Parathyroid adenoma (tissue), 2 donors: Measurements from ENCODE around the gene MAP3K3.

ENCODE experiments used
- H2AFZ ChIP-seq: fragments of 300-600 bp; sonication (generic); one replicate; pipeline ENCODE4 v1.7.0; 2017; ENCODE audit warnings: antibody characterized with exemption, mild to moderate bottlenecking
- H3K27ac ChIP-seq: fragments of 300-600 bp; sonication (generic); one replicate; pipeline ENCODE4 v1.7.0; 2017
- H3K27me3 ChIP-seq: fragments of 300-600 bp; sonication (generic); one replicate; pipeline ENCODE4 v1.7.0; 2017; ENCODE audit warnings: low read length; ENCODE audit not compliant: control insufficient read depth, insufficient read depth
- H3K36me3 ChIP-seq: fragments of 300-600 bp; sonication (generic); one replicate; pipeline ENCODE4 v1.7.0; 2017; ENCODE audit warnings: low read length; ENCODE audit not compliant: control insufficient read depth, insufficient read depth
- H3K4me1 ChIP-seq: fragments of 300-600 bp; sonication (generic); one replicate; pipeline ENCODE4 v1.7.0; 2017; ENCODE audit warnings: control low read depth
- H3K4me2 ChIP-seq: fragments of 300-600 bp; sonication (generic); one replicate; pipeline ENCODE4 v1.7.0; 2017; ENCODE audit warnings: low read length
- H3K4me3 ChIP-seq: fragments of 300-600 bp; sonication (generic); one replicate; pipeline ENCODE4 v1.7.0; 2017; ENCODE audit warnings: low read depth, low read length
- H3K79me2 ChIP-seq: fragments of 300-600 bp; sonication (generic); one replicate; pipeline ENCODE4 v1.7.0; 2017; ENCODE audit warnings: control low read depth
- H3K9ac ChIP-seq: fragments of 300-600 bp; sonication (generic); one replicate; pipeline ENCODE4 v1.7.0; 2017; ENCODE audit warnings: mild to moderate bottlenecking
- H3K9me3 ChIP-seq: fragments of 300-600 bp; sonication (generic); one replicate; pipeline ENCODE4 v1.7.0; 2017; ENCODE audit warnings: low read length; ENCODE audit not compliant: control insufficient read depth
- TF ChIP-seq, protein P1 (sequence below): fragments of 300-600 bp; sonication (generic); IDR thresholded peaks from one replicate; pipeline ENCODE4 v1.7.0; 2017; ENCODE audit warnings: antibody characterized with exemption, mild to moderate bottlenecking
- donor health status: primary hyperparathyroidism.

MAP3K3 gene

DNA sequence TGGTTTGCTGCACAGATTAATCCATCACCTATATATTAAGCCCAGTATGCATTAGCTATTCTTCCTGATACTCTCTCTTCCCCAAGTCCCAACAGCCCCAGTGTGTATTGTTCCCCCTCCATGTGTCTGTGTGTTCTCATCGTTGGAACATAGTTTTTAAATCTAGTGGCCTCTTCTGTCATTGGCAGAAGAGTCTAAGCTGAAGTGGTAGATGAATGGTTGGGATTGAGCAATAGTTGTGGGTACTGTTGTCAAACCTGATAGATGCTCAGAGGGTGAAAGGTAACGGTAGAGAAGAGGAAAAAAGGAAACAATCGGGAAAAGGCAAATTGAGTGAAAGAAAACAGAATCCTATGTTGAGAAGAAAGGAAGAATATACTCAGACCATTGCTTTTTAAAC is 29.9 kb downstream of the MAP3K3 start:
- Histone ChIP-seq H3K79me2 (peaks cover 12% of the 10 kb centered on the region), H3K4me3 (no peak overlapping the region), H3K27me3 (no peaks in the 10 kb centered on the region), H2AFZ (no peak overlapping the region), H3K27ac (no peak overlapping the region), H3K36me3 (no peaks in the 10 kb centered on the region), H3K9ac (no peak overlapping the region), H3K4me1 (no peaks in the 10 kb centered on the region), H3K9me3 (no peaks in the 10 kb centered on the region), H3K4me2 (no peak overlapping the region)
- TF ChIP-seq, protein P1, sequence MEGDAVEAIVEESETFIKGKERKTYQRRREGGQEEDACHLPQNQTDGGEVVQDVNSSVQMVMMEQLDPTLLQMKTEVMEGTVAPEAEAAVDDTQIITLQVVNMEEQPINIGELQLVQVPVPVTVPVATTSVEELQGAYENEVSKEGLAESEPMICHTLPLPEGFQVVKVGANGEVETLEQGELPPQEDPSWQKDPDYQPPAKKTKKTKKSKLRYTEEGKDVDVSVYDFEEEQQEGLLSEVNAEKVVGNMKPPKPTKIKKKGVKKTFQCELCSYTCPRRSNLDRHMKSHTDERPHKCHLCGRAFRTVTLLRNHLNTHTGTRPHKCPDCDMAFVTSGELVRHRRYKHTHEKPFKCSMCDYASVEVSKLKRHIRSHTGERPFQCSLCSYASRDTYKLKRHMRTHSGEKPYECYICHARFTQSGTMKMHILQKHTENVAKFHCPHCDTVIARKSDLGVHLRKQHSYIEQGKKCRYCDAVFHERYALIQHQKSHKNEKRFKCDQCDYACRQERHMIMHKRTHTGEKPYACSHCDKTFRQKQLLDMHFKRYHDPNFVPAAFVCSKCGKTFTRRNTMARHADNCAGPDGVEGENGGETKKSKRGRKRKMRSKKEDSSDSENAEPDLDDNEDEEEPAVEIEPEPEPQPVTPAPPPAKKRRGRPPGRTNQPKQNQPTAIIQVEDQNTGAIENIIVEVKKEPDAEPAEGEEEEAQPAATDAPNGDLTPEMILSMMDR: no peak

GRCh38 chr17:63653050-63653449 is 30.8 kb downstream of the MAP3K3 start:
- Histone ChIP-seq H2AFZ (no peak overlapping the region), H3K27me3 (no peaks in the 10 kb centered on the region), H3K27ac (no peak overlapping the region)

GRCh38 chr17:63657786-63658185 is 35.6 kb downstream of the MAP3K3 start:
- peaks cover 5% of the 10 kb centered on the region for H3K4me1 ChIP-seq
- no peaks in the 10 kb centered on the region for H3K79me2 ChIP-seq
- H3K27ac ChIP-seq: peak overlapping the region; percentile 52
- no peak overlapping the region for H3K4me2 ChIP-seq
- no peak overlapping the region for H3K9ac ChIP-seq
- H3K9me3 ChIP-seq: no peaks in the 10 kb centered on the region
- no peak overlapping the region for H2AFZ ChIP-seq
- no peak overlapping the region for H3K4me3 ChIP-seq
- H3K36me3 ChIP-seq: no peaks in the 10 kb centered on the region
- TF ChIP-seq, protein P1: no peak
- H3K27me3 ChIP-seq: no peaks in the 10 kb centered on the region

More at GRCh38 chr17:63653050-63653449, 30.8 kb downstream of the MAP3K3 start:
- Histone ChIP-seq H3K36me3 (no peaks in the 10 kb centered on the region), H3K4me2 (no peak overlapping the region), H3K79me2 (peaks cover 7% of the 10 kb centered on the region), H3K4me3 (no peak overlapping the region), H3K9me3 (no peaks in the 10 kb centered on the region), H3K9ac (no peak overlapping the region), H3K4me1 (peaks cover 4% of the 10 kb centered on the region)
- TF ChIP-seq, protein P1: no peak

GRCh38 chr17:63658366-63658765 is 36.1 kb downstream of the MAP3K3 start:
- H3K27me3 ChIP-seq: no peaks in the 10 kb centered on the region
- TF ChIP-seq, protein P1: no peak
- H3K9me3 ChIP-seq: no peaks in the 10 kb centered on the region
- H3K27ac ChIP-seq: peak overlapping the region; percentile 52
- no peak overlapping the region for H3K4me3 ChIP-seq
- H3K9ac ChIP-seq: no peak overlapping the region
- H3K4me2 ChIP-seq: no peak overlapping the region
- H2AFZ ChIP-seq: no peak overlapping the region
- no peaks in the 10 kb centered on the region for H3K36me3 ChIP-seq
- no peaks in the 10 kb centered on the region for H3K79me2 ChIP-seq
- H3K4me1 ChIP-seq: peaks cover 5% of the 10 kb centered on the region

DNA sequence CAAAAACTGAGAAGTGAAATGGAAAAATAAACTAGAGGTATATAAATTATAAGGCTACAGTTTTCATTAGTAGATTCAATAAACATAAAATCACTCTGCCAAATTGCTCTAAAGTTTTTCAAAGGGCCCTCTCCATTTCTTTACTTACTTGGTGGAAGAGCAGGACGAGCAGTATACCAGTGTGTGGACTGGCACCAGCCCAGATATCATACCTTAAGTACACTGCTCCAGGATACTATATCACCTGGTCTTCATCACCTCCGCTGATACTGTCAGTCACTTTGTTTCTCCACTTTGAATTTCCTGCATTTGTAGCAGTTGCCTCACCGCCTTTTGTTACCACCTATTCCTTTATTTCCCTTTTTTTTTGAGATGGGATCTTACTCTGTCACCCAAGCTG is 37.6 kb downstream of the MAP3K3 start:
- Histone ChIP-seq H3K27me3 (no peaks in the 10 kb centered on the region), H3K9ac (no peak overlapping the region), H3K4me1 (peaks cover 5% of the 10 kb centered on the region), H3K36me3 (no peaks in the 10 kb centered on the region), H3K4me3 (no peak overlapping the region), H3K27ac (no peak overlapping the region), H2AFZ (no peak overlapping the region), H3K4me2 (no peak overlapping the region), H3K79me2 (no peaks in the 10 kb centered on the region), H3K9me3 (no peaks in the 10 kb centered on the region)
- TF ChIP-seq, protein P1: no peak
